Omental fat pad (tissue), 4 donors: ENCODE measurements around the gene XPO5. TPM values are rescaled to one million over a fixed set of nuclear protein-coding genes. Genes with fewer than 3 reads are reported as not detected.
"Not testable (repeated sequence)": the region's sequence is repeated elsewhere in the genome, so short reads cannot be mapped to it uniquely, and the experiment has no call there.

Experiments used
- ATAC-seq: fragments of 150-250 bp; one replicate; pipeline ENCODE4 v1.9.1; 2016; ENCODE audit warnings: mild to moderate bottlenecking, moderate library complexity; ENCODE audit not compliant: low FRiP score
- DNase-seq: peaks from one replicate; pipeline ENCODE4 v3.0.0-alpha.2; 2019; ENCODE audit warnings: low spot score
- total RNA-seq, 4 donors: library from RNA; depleted of rRNA; stranded (reverse); fragments of >200 nt; gene quantifications; one replicate each; pipeline ENCODE4 v1.1.0, GENCODE V29; 2016
- TF ChIP-seq, protein P1 (sequence below), 3 donors: fragments of 450-650 bp; IDR thresholded peaks; one replicate each; pipeline ENCODE4 v1.5.1; 2016 to 2017; ENCODE audit warnings: antibody characterized with exemption in 3 of 3, mild to moderate bottlenecking in 3 of 3, moderate library complexity in 2 of 3

The XPO5 gene
- total RNA-seq, 4 donors from 2014 or later, result 16.1 to 138 (median 21.9) TPM

DNA sequence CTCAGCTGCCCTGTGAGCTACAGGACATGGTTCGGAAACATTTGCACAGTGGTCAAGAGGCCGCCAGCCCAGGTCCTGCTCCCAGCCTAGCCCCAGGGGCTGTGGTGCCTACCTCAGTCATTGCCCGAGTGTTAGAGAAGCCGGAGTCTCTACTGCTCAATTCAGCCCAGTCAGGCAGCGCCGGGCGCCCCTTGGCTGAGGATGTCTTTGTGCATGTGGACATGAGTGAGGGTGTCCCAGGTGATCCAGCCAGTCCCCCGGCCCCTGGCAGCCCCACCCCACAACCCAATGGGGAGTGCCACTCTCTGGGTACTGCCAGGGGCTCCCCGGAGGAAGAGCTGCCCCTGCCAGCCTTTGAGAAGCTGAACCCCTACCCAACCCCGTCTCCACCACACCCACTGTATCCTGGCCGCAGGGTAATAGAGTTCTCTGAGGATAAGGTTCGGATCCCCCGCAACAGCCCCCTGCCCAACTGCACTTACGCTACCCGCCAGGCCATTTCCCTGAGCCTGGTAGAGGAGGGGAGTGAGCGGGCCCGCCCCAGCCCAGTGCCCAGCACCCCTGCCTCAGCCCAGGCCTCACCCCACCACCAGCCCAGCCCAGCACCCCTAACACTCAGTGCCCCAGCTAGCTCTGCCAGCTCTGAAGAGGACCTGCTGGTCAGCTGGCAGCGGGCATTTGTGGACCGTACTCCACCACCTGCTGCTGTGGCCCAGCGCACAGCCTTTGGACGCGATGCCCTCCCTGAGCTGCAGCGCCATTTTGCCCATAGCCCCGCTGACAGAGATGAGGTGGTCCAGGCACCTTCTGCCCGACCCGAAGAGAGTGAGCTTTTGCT lies 70.9 kb downstream of the XPO5 start:
- TF ChIP-seq, protein P1, sequence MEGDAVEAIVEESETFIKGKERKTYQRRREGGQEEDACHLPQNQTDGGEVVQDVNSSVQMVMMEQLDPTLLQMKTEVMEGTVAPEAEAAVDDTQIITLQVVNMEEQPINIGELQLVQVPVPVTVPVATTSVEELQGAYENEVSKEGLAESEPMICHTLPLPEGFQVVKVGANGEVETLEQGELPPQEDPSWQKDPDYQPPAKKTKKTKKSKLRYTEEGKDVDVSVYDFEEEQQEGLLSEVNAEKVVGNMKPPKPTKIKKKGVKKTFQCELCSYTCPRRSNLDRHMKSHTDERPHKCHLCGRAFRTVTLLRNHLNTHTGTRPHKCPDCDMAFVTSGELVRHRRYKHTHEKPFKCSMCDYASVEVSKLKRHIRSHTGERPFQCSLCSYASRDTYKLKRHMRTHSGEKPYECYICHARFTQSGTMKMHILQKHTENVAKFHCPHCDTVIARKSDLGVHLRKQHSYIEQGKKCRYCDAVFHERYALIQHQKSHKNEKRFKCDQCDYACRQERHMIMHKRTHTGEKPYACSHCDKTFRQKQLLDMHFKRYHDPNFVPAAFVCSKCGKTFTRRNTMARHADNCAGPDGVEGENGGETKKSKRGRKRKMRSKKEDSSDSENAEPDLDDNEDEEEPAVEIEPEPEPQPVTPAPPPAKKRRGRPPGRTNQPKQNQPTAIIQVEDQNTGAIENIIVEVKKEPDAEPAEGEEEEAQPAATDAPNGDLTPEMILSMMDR (IDR thresholded peaks at IDR 0.05), result no peak
- ATAC-seq (no peak), DNase-seq (no peak)

DNA sequence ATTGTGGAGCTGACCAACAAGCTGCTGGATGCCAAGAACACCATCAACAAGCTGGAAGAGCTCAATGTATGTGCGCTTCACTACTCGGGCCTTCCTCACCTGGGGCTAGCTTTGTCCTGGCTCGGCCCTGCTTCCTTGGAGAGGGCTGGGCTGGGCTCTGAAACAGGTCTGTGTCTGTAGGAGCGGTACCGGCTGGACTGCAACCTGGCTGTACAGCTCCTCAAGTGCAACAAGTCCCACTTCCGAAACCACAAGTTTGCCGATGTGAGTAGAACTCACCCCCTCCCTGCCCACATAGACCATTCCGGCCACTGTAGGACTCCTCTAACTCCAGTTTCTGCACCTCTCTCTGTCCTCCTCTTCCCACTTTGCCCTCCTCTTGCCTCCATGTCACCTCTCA lies 72.4 kb downstream of the XPO5 start:
- TF ChIP-seq, protein P1 (IDR thresholded peaks at IDR 0.05), result no peak
- DNase-seq (no peak), ATAC-seq (no peak)

DNA sequence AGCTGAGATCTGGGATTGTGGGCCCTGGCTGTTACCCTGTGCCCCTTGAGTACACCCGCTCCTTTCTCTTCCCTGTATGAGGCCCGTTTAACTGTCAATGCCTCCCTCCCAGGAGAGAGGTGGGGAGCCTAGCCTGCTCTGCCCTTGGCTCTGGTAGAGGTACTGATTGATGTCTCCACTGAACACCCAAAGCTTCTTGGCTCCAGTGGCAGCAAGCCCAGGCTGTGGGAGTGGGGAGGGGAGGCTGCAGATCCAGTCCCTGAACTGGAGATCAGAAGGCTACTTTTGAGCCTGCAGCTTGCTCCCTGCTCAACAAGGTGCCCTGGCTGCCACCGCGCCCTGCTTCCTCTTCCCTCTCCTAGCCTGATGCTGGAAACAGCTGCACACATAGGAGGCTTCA lies 73.2 kb downstream of the XPO5 start:
- no peak for ATAC-seq
- no peak for DNase-seq
- TF ChIP-seq, protein P1 (IDR thresholded peaks at IDR 0.05), result no peak

DNA sequence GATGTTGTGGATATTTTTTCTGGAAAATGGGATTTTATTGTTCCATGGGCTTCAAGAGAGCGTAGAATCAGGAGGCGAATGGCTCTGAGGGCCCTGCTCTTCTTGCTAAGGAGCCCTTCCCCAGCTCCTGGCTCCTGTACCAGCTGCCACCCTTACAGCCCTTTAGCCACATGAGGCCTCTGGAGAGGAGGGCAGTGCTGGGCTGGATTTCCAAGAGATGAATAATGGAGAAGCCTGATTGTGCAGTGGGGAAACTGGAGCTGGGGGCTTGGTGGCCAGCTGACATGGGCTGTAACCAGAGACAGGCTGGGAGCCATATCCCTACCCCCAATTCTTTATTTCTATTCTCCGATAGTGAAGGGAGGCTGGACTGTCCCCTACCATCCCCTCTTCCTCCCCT lies 74.9 kb downstream of the XPO5 start:
- ATAC-seq (no peak), DNase-seq (no peak)
- TF ChIP-seq, protein P1 (IDR thresholded peaks at IDR 0.05), result no peak

DNA sequence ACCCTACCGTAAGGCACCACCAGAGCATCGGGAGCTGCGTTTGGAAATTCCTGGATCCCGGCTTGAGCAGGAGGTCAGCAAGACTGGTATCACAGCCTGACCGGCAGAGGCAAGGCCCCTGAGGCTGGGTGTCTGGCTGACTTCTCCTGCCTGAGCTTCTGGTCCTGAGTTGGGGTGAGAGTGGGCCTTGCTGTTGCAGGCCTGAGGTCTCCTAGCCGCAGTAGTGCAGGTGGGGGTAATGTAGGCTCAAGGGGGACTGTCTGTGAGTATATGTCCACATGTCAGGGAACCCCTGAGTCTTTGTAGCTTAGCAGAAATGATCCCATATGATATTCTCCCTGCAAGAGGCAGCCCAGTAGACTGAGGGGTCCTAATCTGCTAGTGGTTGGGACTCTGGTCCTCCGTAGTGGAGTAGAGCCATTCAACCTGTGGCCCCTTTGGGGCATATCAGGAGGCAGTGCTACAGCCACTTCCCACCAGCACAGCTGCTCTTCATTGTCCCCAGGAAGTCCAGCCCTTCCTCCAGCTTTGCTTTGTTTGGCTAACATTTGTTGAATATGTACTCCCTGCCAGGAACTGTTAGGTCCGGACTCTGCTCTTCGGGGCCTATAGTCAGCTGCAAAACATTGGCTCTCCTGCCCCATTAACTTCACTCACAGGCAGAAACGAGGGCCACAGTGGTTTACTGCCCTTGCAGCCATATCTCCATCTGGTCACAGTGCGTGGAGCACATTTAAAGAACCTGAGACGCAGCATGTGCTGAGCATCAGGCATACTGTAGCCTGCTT lies 76.6 kb downstream of the XPO5 start:
- TF ChIP-seq, protein P1 (IDR thresholded peaks at IDR 0.05), result no peak
- ATAC-seq (no peak), DNase-seq (no peak)

DNA sequence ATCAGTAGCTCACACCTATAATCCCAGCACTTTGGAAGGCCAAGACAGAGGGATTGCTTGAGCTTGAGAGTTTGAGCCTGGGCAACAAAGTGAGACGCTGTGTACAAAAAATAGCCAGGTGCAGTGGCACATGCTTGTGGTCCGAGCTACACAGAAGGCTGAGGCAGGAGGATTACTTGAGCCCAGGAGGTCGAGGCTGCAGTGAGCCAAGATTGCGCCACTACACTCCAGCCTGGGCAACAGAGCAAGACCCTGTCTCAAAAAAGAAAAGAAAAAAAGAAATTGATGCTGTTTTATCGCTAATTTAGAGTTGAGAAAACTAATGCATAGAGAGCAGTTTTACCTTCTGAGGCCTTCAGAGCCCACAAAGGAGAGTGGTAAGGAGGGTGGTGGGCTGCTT lies 77.5 kb downstream of the XPO5 start:
- ATAC-seq, DNase-seq: not testable (repeated sequence)

DNA sequence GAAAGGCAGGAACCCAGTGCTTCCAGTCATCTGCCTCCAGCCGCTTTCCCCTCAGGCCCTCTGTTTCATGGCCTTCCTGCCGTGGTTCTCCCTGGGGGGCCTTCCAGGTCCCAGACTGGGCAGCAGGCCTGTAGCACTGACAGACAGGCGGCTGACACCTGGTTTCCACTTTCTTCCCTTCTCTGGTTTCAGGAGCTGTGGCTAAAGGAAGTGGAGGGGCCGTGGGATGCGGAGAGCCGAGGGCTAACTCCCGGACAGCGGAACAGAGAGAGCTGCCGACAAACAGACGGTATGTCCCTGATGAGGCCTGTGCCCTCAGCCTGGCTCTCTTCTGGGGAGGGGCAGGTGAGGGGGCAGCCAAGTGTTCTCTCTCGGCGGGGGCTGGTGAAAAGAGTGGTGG lies 78.1 kb downstream of the XPO5 start:
- TF ChIP-seq, protein P1 (IDR thresholded peaks at IDR 0.05), result no peak
- DNase-seq, result no peak
- ATAC-seq, result no peak
